HepG2 (cell line): ENCODE results near the gene BCL2L1. TPM values are rescaled to one million over a fixed set of nuclear protein-coding genes. Genes with fewer than 3 reads are reported as not detected.

Experiments
- AHR ChIP-seq: IDR thresholded peaks from 2 replicates; pipeline ENCODE4 v1.6.1; 2018; ENCODE audit warnings: missing genetic modification reagents, missing compliant biosample characterization
- ARHGAP35 ChIP-seq: sonication (generic); formaldehyde crosslinking; IDR thresholded peaks from 2 replicates; pipeline ENCODE4 v1.9.0; 2022; ENCODE audit warnings: mild to moderate bottlenecking, inconsistent platforms, moderate library complexity, missing genetic modification reagents, borderline replicate concordance
- HDAC2 ChIP-seq: sonication (generic); formaldehyde crosslinking; IDR thresholded peaks from 2 replicates; pipeline ENCODE4 v1.4.0; 2020; ENCODE audit warnings: missing genetic modification reagents
- NBN ChIP-seq: fragments of 450-650 bp; conservative IDR thresholded peaks from 2 replicates; pipeline ENCODE4 v1.6.1; 2017
- SRSF4 ChIP-seq: fragments of 200-400 bp; formaldehyde crosslinking; IDR thresholded peaks from one replicate; pipeline ENCODE4 v1.6.1; 2018; ENCODE audit warnings: mild to moderate bottlenecking, low read depth, low read length, moderate library complexity; ENCODE audit not compliant: poor library complexity, severe bottlenecking
- TAF1 ChIP-seq: sonication (generic); formaldehyde crosslinking; IDR thresholded peaks from 2 replicates; pipeline ENCODE4 v1.4.0; 2020; ENCODE audit warnings: missing genetic modification reagents
- YY1 ChIP-seq: IDR thresholded peaks from 2 replicates; pipeline ENCODE4 v1.6.1; 2011; ENCODE audit warnings: low read length, low read depth, moderate library complexity, mild to moderate bottlenecking; ENCODE audit not compliant: insufficient read depth, insufficient replicate concordance
- ZBTB21 ChIP-seq: sonication (generic); formaldehyde crosslinking; IDR thresholded peaks from 2 replicates; pipeline ENCODE4 v1.4.0; 2020; ENCODE audit warnings: missing genetic modification reagents
- ZFP37 ChIP-seq: sonication (generic); formaldehyde crosslinking; IDR thresholded peaks from 2 replicates; pipeline ENCODE4 v1.4.0; 2020; ENCODE audit warnings: missing genetic modification reagents, borderline replicate concordance
- ZNF138 ChIP-seq: sonication (generic); formaldehyde crosslinking; IDR thresholded peaks from 2 replicates; pipeline ENCODE4 v1.5.0; 2020; ENCODE audit warnings: mild to moderate bottlenecking, low read depth, missing genetic modification reagents
- ZNF24 ChIP-seq: fragments of 450-650 bp; IDR thresholded peaks from 2 replicates; pipeline ENCODE4 v1.6.1; 2017; ENCODE audit warnings: antibody characterized with exemption, mild to moderate bottlenecking
- ZNF260 ChIP-seq: sonication (generic); formaldehyde crosslinking; IDR thresholded peaks from 2 replicates; pipeline ENCODE4 v1.4.0; 2020; ENCODE audit warnings: missing genetic modification reagents, low read depth, mild to moderate bottlenecking, borderline replicate concordance
- ZNF432 ChIP-seq: sonication (generic); formaldehyde crosslinking; IDR thresholded peaks from 2 replicates; pipeline ENCODE4 v1.5.0; 2020; ENCODE audit warnings: missing genetic modification reagents, mild to moderate bottlenecking, borderline replicate concordance
- ZNF44 ChIP-seq: sonication (generic); formaldehyde crosslinking; IDR thresholded peaks from 2 replicates; pipeline ENCODE4 v1.5.1; 2020; ENCODE audit warnings: mild to moderate bottlenecking, missing genetic modification reagents
- ZNF589 ChIP-seq: sonication (generic); formaldehyde crosslinking; conservative IDR thresholded peaks from 2 replicates; pipeline ENCODE4 v1.8.0; 2022; ENCODE audit warnings: mild to moderate bottlenecking, moderate library complexity, missing genetic modification reagents
- ZNF615 ChIP-seq: sonication (generic); formaldehyde crosslinking; IDR thresholded peaks from 2 replicates; pipeline ENCODE4 v1.5.0; 2020; ENCODE audit warnings: mild to moderate bottlenecking, missing genetic modification reagents, borderline replicate concordance
- ZNF660 ChIP-seq: sonication (generic); formaldehyde crosslinking; IDR thresholded peaks from 2 replicates; pipeline ENCODE4 v1.5.1; 2020; ENCODE audit warnings: mild to moderate bottlenecking, low read depth, missing genetic modification reagents, borderline replicate concordance
- ZNF672 ChIP-seq: sonication (generic); formaldehyde crosslinking; IDR thresholded peaks from 2 replicates; pipeline ENCODE4 v1.8.1; 2022; ENCODE audit warnings: missing genetic modification reagents
- ZNF766 ChIP-seq: sonication (generic); formaldehyde crosslinking; IDR thresholded peaks from 2 replicates; pipeline ENCODE4 v1.5.0; 2020; ENCODE audit warnings: missing genetic modification reagents, borderline replicate concordance
- polyA plus RNA-seq, 8 experiments: library from polyadenylated mRNA; depleted of rRNA in 3 of 8; stranded (reverse) in 7 of 8; unstranded in 1 of 8; fragments of >200 nt; fragmentation: Illumina TruSeq in 4 of 8; extraction: Trizol in 4 of 8; gene quantifications; 2 replicates each; pipeline versions ENCODE4 v1.2.1 to v1.2.3, GENCODE V29; 2011 to 2016; ENCODE audit warnings: low read depth in 4 of 8, missing spikeins in 1 of 8, mixed read lengths in 1 of 8; ENCODE audit not compliant: insufficient read depth in 1 of 8
- total RNA-seq, 5 experiments: library from RNA; depleted of rRNA; stranded (reverse); fragments of >200 nt; fragmentation: Illumina TruSeq; extraction: Trizol; gene quantifications; 2 replicates each; pipeline ENCODE4 v1.2.3, GENCODE V29; 2016; ENCODE audit warnings: low read depth in 1 of 5
- TF ChIP-seq, protein P1 (sequence below): sonication (generic); formaldehyde crosslinking; IDR thresholded peaks from 2 replicates; pipeline ENCODE4 v1.4.0; 2020; ENCODE audit warnings: missing genetic modification reagents
- TF ChIP-seq, protein P2 (sequence below): sonication (generic); formaldehyde crosslinking; IDR thresholded peaks from 2 replicates; pipeline ENCODE4 v1.8.1; 2023; ENCODE audit warnings: missing genetic modification reagents, mild to moderate bottlenecking, borderline replicate concordance
- TF ChIP-seq, protein P3 (sequence below): sonication (generic); formaldehyde crosslinking; IDR thresholded peaks from 2 replicates; pipeline ENCODE4 v1.8.0; 2022; ENCODE audit warnings: missing genetic modification reagents, mild to moderate bottlenecking, inconsistent platforms, borderline replicate concordance
- TF ChIP-seq, protein P4 (sequence below): sonication (generic); formaldehyde crosslinking; IDR thresholded peaks from 2 replicates; pipeline ENCODE4 v1.5.0; 2020; ENCODE audit warnings: mild to moderate bottlenecking, missing genetic modification reagents
- TF ChIP-seq, protein P5 (sequence below): sonication (generic); formaldehyde crosslinking; IDR thresholded peaks from 2 replicates; pipeline ENCODE4 v1.9.0; 2021; ENCODE audit warnings: missing genetic modification reagents, mild to moderate bottlenecking, borderline replicate concordance

BCL2L1 gene
- total and polyA plus RNA-seq, 2 of the 13 experiments (the other 11 are each of a cell fraction or from before 2014, with no cell fraction given) = 164 to 258 TPM

DNA sequence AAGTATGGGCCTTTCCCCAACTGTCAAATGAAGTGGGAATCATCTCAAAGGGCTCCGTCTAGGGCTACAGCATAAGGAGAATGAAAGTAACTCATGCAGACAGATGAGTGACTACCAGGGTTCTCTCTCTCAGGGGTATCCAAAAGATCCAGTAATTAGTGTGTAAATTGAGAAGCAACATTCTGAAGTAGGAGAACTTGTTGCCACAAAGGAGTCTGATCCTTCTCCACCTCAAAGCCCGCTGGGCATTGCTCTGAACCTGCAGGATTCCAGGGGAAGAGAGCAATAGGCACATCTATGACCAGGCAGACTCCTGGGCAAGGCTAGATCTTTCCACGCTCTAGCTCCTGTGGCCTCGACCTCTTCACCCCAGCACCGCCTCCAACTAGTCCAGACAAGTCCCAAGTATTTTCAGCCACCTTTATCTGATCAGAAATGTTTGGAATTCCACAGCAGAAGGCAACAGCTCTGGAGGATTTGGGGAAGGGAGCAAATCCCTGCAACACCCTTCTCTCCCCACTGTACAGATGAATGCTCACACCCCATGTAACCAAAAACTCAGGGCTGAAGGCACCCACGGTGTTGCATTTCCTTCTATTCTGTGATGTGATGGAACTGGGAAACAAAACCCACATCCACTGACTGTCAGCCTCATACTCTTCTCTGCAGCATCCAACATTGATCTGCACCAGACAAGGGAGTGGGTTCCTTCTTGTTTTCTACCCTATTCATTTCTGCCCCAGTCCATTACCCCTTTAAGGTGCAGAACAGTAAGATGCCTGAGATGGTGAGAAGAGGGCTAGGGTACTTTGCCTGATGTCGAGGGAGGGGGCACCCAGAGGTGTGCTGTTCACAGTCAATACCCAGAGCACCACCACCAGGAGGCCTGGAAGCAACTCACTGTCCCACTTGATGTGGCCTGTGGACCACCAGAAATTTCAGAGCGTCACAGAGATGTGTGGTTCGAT, 44.0 kb downstream of the BCL2L1 start (continued):
- TF ChIP-seq ZNF766 (CRISPR knock-in tag) (no peak), NBN (no peak), ZNF672 (CRISPR knock-in tag) (no peak), ZNF589 (no peak), TAF1 (CRISPR knock-in tag) (no peak), YY1 (no peak), ZNF660 (CRISPR knock-in tag) (no peak), ZNF260 (CRISPR knock-in tag) (no peak), ZNF44 (CRISPR knock-in tag) (peak; percentile 30; the same call in 1 of the 2 replicates), AHR (no peak), HDAC2 (CRISPR knock-in tag) (peak; percentile 88), ZNF138 (CRISPR knock-in tag) (no peak), ARHGAP35 (CRISPR knock-in tag) (0 out of 2 replicates have a peak, but pooled peaks have one; percentile 22), ZBTB21 (CRISPR knock-in tag) (no peak), ZFP37 (CRISPR knock-in tag) (no peak), ZNF432 (CRISPR knock-in tag) (no peak), ZNF615 (CRISPR knock-in tag) (no peak), ZNF24 (0 out of 2 replicates have a peak, but pooled peaks have one; percentile 13), SRSF4 (no peak)
- TF ChIP-seq, protein P1, sequence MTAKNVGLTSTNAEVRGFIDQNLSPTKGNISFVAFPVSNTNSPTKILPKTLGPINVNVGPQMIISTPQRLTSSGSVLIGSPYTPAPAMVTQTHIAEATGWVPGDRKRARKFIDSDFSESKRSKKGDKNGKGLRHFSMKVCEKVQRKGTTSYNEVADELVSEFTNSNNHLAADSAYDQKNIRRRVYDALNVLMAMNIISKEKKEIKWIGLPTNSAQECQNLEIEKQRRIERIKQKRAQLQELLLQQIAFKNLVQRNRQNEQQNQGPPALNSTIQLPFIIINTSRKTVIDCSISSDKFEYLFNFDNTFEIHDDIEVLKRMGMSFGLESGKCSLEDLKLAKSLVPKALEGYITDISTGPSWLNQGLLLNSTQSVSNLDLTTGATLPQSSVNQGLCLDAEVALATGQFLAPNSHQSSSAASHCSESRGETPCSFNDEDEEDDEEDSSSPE (CRISPR knock-in tag) = peak; percentile 30; the same call in 1 of the 2 replicates
- TF ChIP-seq, protein P2, sequence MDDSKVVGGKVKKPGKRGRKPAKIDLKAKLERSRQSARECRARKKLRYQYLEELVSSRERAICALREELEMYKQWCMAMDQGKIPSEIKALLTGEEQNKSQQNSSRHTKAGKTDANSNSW (CRISPR knock-in tag) = no peak
- TF ChIP-seq, protein P3, sequence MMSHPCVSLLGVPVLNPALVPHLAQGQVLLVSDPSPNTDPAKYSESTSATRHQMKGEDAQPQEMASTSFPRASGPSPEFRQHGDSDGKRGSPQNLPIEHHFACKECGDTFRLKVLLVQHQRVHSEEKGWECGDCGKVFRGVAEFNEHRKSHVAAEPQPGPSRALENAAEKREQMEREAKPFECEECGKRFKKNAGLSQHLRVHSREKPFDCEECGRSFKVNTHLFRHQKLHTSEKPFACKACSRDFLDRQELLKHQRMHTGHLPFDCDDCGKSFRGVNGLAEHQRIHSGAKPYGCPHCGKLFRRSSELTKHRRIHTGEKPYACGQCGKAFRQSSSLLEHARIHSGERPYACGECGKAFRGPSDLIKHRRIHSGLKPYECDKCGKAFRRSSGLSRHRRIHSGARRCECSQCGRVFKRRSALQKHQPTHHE (CRISPR knock-in tag) = no peak
- TF ChIP-seq, protein P4, sequence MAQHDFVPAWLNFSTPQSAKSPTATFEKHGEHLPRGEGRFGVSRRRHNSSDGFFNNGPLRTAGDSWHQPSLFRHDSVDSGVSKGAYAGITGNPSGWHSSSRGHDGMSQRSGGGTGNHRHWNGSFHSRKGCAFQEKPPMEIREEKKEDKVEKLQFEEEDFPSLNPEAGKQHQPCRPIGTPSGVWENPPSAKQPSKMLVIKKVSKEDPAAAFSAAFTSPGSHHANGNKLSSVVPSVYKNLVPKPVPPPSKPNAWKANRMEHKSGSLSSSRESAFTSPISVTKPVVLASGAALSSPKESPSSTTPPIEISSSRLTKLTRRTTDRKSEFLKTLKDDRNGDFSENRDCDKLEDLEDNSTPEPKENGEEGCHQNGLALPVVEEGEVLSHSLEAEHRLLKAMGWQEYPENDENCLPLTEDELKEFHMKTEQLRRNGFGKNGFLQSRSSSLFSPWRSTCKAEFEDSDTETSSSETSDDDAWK (CRISPR knock-in tag) = no peak
- TF ChIP-seq, protein P5, sequence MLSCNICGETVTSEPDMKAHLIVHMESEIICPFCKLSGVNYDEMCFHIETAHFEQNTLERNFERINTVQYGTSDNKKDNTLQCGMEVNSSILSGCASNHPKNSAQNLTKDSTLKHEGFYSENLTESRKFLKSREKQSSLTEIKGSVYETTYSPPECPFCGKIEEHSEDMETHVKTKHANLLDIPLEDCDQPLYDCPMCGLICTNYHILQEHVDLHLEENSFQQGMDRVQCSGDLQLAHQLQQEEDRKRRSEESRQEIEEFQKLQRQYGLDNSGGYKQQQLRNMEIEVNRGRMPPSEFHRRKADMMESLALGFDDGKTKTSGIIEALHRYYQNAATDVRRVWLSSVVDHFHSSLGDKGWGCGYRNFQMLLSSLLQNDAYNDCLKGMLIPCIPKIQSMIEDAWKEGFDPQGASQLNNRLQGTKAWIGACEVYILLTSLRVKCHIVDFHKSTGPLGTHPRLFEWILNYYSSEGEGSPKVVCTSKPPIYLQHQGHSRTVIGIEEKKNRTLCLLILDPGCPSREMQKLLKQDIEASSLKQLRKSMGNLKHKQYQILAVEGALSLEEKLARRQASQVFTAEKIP (CRISPR knock-in tag) = no peak
